ENCODE measurements around the gene MAP3K9.

Gene MAP3K9

GRCh38 chr14:70770490-70770889 is 38.8 kb downstream of the MAP3K9 start:
- 94 to 95% methylated on average over 6 to 7 of the region's 7 CpGs for WGBS, 2 experiments
- H3K4me3 ChIP-seq (ENCODE audit: insufficient read depth, low read depth, low read length) = no peak overlapping the region
- H3K4me1 ChIP-seq (ENCODE audit: control insufficient read depth, insufficient read depth, low read length) = peaks cover 7% of the 10 kb centered on the region
- no peaks in the 10 kb centered on the region for H3K36me3 ChIP-seq (ENCODE audit: control insufficient read depth, insufficient read depth, low read length)
- H3K27ac ChIP-seq (ENCODE audit: insufficient read depth, low read depth, low read length, poor library complexity, severe bottlenecking) = no peak overlapping the region
- H3K9me3 ChIP-seq (ENCODE audit: control insufficient read depth, low read length) = no peaks in the 10 kb centered on the region
- no peaks in the 10 kb centered on the region for H3K27me3 ChIP-seq (ENCODE audit: control insufficient read depth, insufficient read depth, low read length, poor library complexity, severe bottlenecking)

GRCh38 chr14:70759398-70759797 is 49.9 kb downstream of the MAP3K9 start:
- Histone ChIP-seq H3K4me3 (ENCODE audit: insufficient read depth, low read depth, low read length) (no peak overlapping the region), H3K27me3 (ENCODE audit: control insufficient read depth, insufficient read depth, low read length, poor library complexity, severe bottlenecking) (no peaks in the 10 kb centered on the region), H3K4me1 (ENCODE audit: control insufficient read depth, insufficient read depth, low read length) (no peaks in the 10 kb centered on the region), H3K27ac (ENCODE audit: insufficient read depth, low read depth, low read length, poor library complexity, severe bottlenecking) (no peak overlapping the region), H3K36me3 (ENCODE audit: control insufficient read depth, insufficient read depth, low read length) (no peaks in the 10 kb centered on the region), H3K9me3 (ENCODE audit: control insufficient read depth, low read length) (no peaks in the 10 kb centered on the region)
- WGBS, 2 experiments = 92 to 96% methylated on average over 1 of the region's 1 CpG

GRCh38 chr14:70755655-70756054 is 53.7 kb downstream of the MAP3K9 start:
- no peaks in the 10 kb centered on the region for H3K9me3 ChIP-seq (ENCODE audit: control insufficient read depth, low read length)
- H3K27me3 ChIP-seq (ENCODE audit: control insufficient read depth, insufficient read depth, low read length, poor library complexity, severe bottlenecking) = no peaks in the 10 kb centered on the region
- H3K27ac ChIP-seq (ENCODE audit: insufficient read depth, low read depth, low read length, poor library complexity, severe bottlenecking) = no peak overlapping the region
- no peak overlapping the region for H3K4me3 ChIP-seq (ENCODE audit: insufficient read depth, low read depth, low read length)
- H3K36me3 ChIP-seq (ENCODE audit: control insufficient read depth, insufficient read depth, low read length) = no peaks in the 10 kb centered on the region
- H3K4me1 ChIP-seq (ENCODE audit: control insufficient read depth, insufficient read depth, low read length) = no peaks in the 10 kb centered on the region

GRCh38 chr14:70754991-70755390 is 54.3 kb downstream of the MAP3K9 start:
- no peak overlapping the region for H3K27ac ChIP-seq (ENCODE audit: insufficient read depth, low read depth, low read length, poor library complexity, severe bottlenecking)
- WGBS, 2 experiments = 83 to 88% methylated on average over 3 of the region's 3 CpGs
- no peaks in the 10 kb centered on the region for H3K36me3 ChIP-seq (ENCODE audit: control insufficient read depth, insufficient read depth, low read length)

GRCh38 chr14:70753518-70753953 is 55.8 kb downstream of the MAP3K9 start:
- WGBS, 2 experiments = 79 to 82% methylated on average over 3 to 4 of the region's 4 CpGs
- Histone ChIP-seq H3K4me1 (ENCODE audit: control insufficient read depth, insufficient read depth, low read length) (no peaks in the 10 kb centered on the region), H3K36me3 (ENCODE audit: control insufficient read depth, insufficient read depth, low read length) (peaks cover 3% of the 10 kb centered on the region), H3K4me3 (ENCODE audit: insufficient read depth, low read depth, low read length) (no peak overlapping the region), H3K27ac (ENCODE audit: insufficient read depth, low read depth, low read length, poor library complexity, severe bottlenecking) (no peak overlapping the region), H3K27me3 (ENCODE audit: control insufficient read depth, insufficient read depth, low read length, poor library complexity, severe bottlenecking) (no peaks in the 10 kb centered on the region), H3K9me3 (ENCODE audit: control insufficient read depth, low read length) (no peaks in the 10 kb centered on the region)

More at GRCh38 chr14:70754991-70755390, 54.3 kb downstream of the MAP3K9 start:
- H3K4me3 ChIP-seq (ENCODE audit: insufficient read depth, low read depth, low read length) = no peak overlapping the region
- H3K4me1 ChIP-seq (ENCODE audit: control insufficient read depth, insufficient read depth, low read length) = no peaks in the 10 kb centered on the region
- H3K9me3 ChIP-seq (ENCODE audit: control insufficient read depth, low read length) = no peaks in the 10 kb centered on the region
- no peaks in the 10 kb centered on the region for H3K27me3 ChIP-seq (ENCODE audit: control insufficient read depth, insufficient read depth, low read length, poor library complexity, severe bottlenecking)

GRCh38 chr14:70748422-70748821 is 60.9 kb downstream of the MAP3K9 start:
- Histone ChIP-seq H3K36me3 (ENCODE audit: control insufficient read depth, insufficient read depth, low read length) (peaks cover 14% of the 10 kb centered on the region), H3K4me1 (ENCODE audit: control insufficient read depth, insufficient read depth, low read length) (peaks cover 4% of the 10 kb centered on the region), H3K27me3 (ENCODE audit: control insufficient read depth, insufficient read depth, low read length, poor library complexity, severe bottlenecking) (no peaks in the 10 kb centered on the region), H3K27ac (ENCODE audit: insufficient read depth, low read depth, low read length, poor library complexity, severe bottlenecking) (no peak overlapping the region), H3K4me3 (ENCODE audit: insufficient read depth, low read depth, low read length) (no peak overlapping the region), H3K9me3 (ENCODE audit: control insufficient read depth, low read length) (no peaks in the 10 kb centered on the region)
- WGBS, 2 experiments = 87 to 92% methylated on average over 3 of the region's 3 CpGs

- peaks cover 16% of the 10 kb centered on the region for H3K36me3 ChIP-seq (ENCODE audit: control insufficient read depth, insufficient read depth, low read length)
- H3K4me3 ChIP-seq (ENCODE audit: insufficient read depth, low read depth, low read length) = no peak overlapping the region
- H3K27me3 ChIP-seq (ENCODE audit: control insufficient read depth, insufficient read depth, low read length, poor library complexity, severe bottlenecking) = no peaks in the 10 kb centered on the region
- no peak overlapping the region for H3K27ac ChIP-seq (ENCODE audit: insufficient read depth, low read depth, low read length, poor library complexity, severe bottlenecking)
- 88 to 98% methylated on average over 2 of the region's 2 CpGs for WGBS, 2 experiments
- H3K9me3 ChIP-seq (ENCODE audit: control insufficient read depth, low read length) = no peaks in the 10 kb centered on the region
- H3K4me1 ChIP-seq (ENCODE audit: control insufficient read depth, insufficient read depth, low read length) = peaks cover 4% of the 10 kb centered on the region
These were observed 64.7 kb downstream of the MAP3K9 start for GRCh38 chr14:70744641-70745040.

- WGBS, 2 experiments = 94% methylated on average over 14 of the region's 14 CpGs
- peaks cover 4% of the 10 kb centered on the region for H3K4me1 ChIP-seq (ENCODE audit: control insufficient read depth, insufficient read depth, low read length)
These were observed 67.0 kb downstream of the MAP3K9 start for GRCh38 chr14:70742316-70742715.

GRCh38 chr14:70741482-70741881 is 67.8 kb downstream of the MAP3K9 start:
- Histone ChIP-seq H3K27me3 (ENCODE audit: control insufficient read depth, insufficient read depth, low read length, poor library complexity, severe bottlenecking) (no peaks in the 10 kb centered on the region), H3K4me1 (ENCODE audit: control insufficient read depth, insufficient read depth, low read length) (peaks cover 4% of the 10 kb centered on the region), H3K27ac (ENCODE audit: insufficient read depth, low read depth, low read length, poor library complexity, severe bottlenecking) (no peak overlapping the region), H3K4me3 (ENCODE audit: insufficient read depth, low read depth, low read length) (no peak overlapping the region), H3K36me3 (ENCODE audit: control insufficient read depth, insufficient read depth, low read length) (peaks cover 12% of the 10 kb centered on the region), H3K9me3 (ENCODE audit: control insufficient read depth, low read length) (no peaks in the 10 kb centered on the region)
- WGBS, 2 experiments = 84 to 94% methylated on average over 6 of the region's 6 CpGs

More at GRCh38 chr14:70742316-70742715, 67.0 kb downstream of the MAP3K9 start:
- H3K4me3 ChIP-seq (ENCODE audit: insufficient read depth, low read depth, low read length) = no peak overlapping the region
- H3K9me3 ChIP-seq (ENCODE audit: control insufficient read depth, low read length) = no peaks in the 10 kb centered on the region
- H3K36me3 ChIP-seq (ENCODE audit: control insufficient read depth, insufficient read depth, low read length) = peaks cover 11% of the 10 kb centered on the region
- no peak overlapping the region for H3K27ac ChIP-seq (ENCODE audit: insufficient read depth, low read depth, low read length, poor library complexity, severe bottlenecking)
- H3K27me3 ChIP-seq (ENCODE audit: control insufficient read depth, insufficient read depth, low read length, poor library complexity, severe bottlenecking) = no peaks in the 10 kb centered on the region

- no peaks in the 10 kb centered on the region for H3K4me1 ChIP-seq (ENCODE audit: control insufficient read depth, insufficient read depth, low read length)
- no peak overlapping the region for H3K4me3 ChIP-seq (ENCODE audit: insufficient read depth, low read depth, low read length)
- H3K9me3 ChIP-seq (ENCODE audit: control insufficient read depth, low read length) = no peaks in the 10 kb centered on the region
- H3K27ac ChIP-seq (ENCODE audit: insufficient read depth, low read depth, low read length, poor library complexity, severe bottlenecking) = no peak overlapping the region
- WGBS, 2 experiments = 71 to 73% methylated on average over 4 of the region's 4 CpGs
- peaks cover 30% of the 10 kb centered on the region for H3K36me3 ChIP-seq (ENCODE audit: control insufficient read depth, insufficient read depth, low read length)
- H3K27me3 ChIP-seq (ENCODE audit: control insufficient read depth, insufficient read depth, low read length, poor library complexity, severe bottlenecking) = no peaks in the 10 kb centered on the region
These were observed 74.3 kb downstream of the MAP3K9 start for GRCh38 chr14:70735043-70735442.

Data from ectodermal cell (in vitro differentiated cells).